ENCODE data around the gene TXNRD1. TPM values are rescaled to one million over a fixed set of nuclear protein-coding genes. Genes with fewer than 3 reads are reported as not detected.

Gene TXNRD1
- total and polyA plus RNA-seq, 2 experiments from 2014 or later, result 43.5 to 74.9 TPM

DNA sequence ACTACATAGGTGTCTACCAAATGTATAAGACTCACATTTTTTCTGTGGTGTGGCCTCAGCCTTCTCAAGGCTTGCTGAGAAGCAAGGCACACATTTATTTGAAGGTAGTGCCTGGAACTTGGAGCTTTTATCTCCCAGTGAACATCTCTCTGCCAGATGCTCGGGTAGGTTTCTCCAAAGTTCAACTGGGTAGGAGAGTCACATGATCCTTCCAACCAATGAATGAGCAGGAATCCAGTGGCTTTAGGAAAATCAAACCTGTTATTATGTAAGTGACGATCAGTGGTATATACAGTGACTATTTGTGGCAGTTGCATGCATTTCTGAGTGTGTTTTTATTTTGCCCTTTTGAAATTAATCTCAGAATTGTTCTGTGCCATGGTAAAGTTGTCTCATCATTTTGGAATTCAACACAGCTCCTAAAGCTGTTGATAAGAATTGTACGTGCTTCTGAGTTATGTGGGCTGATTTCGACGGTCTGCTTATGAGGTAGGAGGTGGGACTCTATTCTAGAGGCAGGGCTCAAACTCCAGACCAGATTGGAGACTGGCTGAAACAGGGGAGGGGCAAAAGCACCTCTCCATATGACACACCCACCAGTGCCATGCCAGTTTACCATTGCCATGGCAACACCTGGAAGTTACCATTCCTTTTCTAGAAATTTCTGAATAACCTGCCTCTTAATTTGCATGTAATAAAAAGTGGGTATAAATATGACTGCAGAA is 145.6 kb downstream of the TXNRD1 start:
- TF ChIP-seq, protein P1, sequence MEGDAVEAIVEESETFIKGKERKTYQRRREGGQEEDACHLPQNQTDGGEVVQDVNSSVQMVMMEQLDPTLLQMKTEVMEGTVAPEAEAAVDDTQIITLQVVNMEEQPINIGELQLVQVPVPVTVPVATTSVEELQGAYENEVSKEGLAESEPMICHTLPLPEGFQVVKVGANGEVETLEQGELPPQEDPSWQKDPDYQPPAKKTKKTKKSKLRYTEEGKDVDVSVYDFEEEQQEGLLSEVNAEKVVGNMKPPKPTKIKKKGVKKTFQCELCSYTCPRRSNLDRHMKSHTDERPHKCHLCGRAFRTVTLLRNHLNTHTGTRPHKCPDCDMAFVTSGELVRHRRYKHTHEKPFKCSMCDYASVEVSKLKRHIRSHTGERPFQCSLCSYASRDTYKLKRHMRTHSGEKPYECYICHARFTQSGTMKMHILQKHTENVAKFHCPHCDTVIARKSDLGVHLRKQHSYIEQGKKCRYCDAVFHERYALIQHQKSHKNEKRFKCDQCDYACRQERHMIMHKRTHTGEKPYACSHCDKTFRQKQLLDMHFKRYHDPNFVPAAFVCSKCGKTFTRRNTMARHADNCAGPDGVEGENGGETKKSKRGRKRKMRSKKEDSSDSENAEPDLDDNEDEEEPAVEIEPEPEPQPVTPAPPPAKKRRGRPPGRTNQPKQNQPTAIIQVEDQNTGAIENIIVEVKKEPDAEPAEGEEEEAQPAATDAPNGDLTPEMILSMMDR (IDR thresholded peaks at IDR 0.05; ENCODE audit: low read depth, low read length), result no peak
- Histone ChIP-seq H3K27ac (no peak overlapping the region), H3K27me3 (no peaks in the 10 kb centered on the region), H3K9me3 (ENCODE audit: low read depth) (no peaks in the 10 kb centered on the region), H3K36me3 (no peaks in the 10 kb centered on the region), H3K4me1 (ENCODE audit: low read depth) (no peaks in the 10 kb centered on the region), H3K4me3 (no peak overlapping the region)
- peak in 1 of 2 donors; percentile 85 for DNase-seq (ENCODE audit: low read depth in 1 of 2, low spot score in 1 of 2)

DNA sequence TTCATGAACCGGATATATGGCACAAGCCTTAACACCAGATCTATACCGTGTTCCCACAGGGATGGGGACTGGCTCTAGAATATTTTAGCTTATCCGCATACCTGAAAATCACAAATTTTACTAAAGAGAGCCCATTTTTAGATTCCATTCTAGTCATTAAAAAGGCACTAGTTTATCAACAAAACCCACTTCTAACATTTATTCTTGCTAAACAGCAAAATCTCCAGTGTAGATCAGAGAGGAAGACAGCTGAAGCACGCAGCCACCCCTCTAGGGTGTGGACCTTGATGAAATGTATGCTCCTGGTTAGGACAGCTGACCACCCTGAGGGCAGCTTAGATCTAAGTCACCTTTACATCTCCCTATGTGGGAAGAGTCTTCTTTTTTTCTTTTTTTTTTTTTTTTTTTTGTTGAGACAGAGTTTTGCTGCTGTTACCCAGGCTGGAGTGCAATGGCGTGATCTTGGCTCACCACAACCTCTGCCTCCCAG is 150.4 kb downstream of the TXNRD1 start:
- no peak for DNase-seq (ENCODE audit: low read depth in 1 of 2, low spot score in 1 of 2)
- H3K9me3 ChIP-seq (ENCODE audit: low read depth), result no peaks in the 10 kb centered on the region
- TF ChIP-seq, protein P1 (IDR thresholded peaks at IDR 0.05; ENCODE audit: low read depth, low read length), result no peak
- H3K27me3 ChIP-seq, result no peaks in the 10 kb centered on the region
- no peak overlapping the region for H3K27ac ChIP-seq
- no peaks in the 10 kb centered on the region for H3K36me3 ChIP-seq
- H3K4me3 ChIP-seq, result no peak overlapping the region
- H3K4me1 ChIP-seq (ENCODE audit: low read depth), result no peaks in the 10 kb centered on the region

DNA sequence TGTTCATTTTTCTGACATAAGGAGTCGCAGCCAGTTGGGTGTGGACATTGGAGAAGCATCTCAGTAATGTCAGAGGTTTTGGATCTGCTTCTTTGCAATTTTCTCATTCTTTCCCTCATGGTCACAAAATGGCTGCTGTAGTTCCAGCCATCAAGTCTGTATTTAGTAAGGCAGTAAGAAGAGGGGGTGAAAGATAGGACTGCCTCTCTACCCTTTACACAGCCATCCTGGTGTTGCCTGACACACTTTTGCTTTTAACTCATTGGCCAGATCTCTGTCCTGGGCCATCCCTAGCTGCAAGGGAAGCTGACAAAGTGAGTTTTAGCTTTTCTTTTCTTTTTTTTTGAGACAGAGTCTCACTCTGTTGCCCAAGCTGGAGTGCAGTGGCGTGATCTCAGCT is 154.1 kb downstream of the TXNRD1 start:
- TF ChIP-seq, protein P1 (IDR thresholded peaks at IDR 0.05; ENCODE audit: low read depth, low read length), result no peak
- DNase-seq (ENCODE audit: low read depth in 1 of 2, low spot score in 1 of 2), result no peak
- Histone ChIP-seq H3K27me3 (no peaks in the 10 kb centered on the region), H3K36me3 (no peaks in the 10 kb centered on the region), H3K4me1 (ENCODE audit: low read depth) (no peaks in the 10 kb centered on the region), H3K27ac (no peak overlapping the region), H3K4me3 (no peak overlapping the region), H3K9me3 (ENCODE audit: low read depth) (no peaks in the 10 kb centered on the region)

DNA sequence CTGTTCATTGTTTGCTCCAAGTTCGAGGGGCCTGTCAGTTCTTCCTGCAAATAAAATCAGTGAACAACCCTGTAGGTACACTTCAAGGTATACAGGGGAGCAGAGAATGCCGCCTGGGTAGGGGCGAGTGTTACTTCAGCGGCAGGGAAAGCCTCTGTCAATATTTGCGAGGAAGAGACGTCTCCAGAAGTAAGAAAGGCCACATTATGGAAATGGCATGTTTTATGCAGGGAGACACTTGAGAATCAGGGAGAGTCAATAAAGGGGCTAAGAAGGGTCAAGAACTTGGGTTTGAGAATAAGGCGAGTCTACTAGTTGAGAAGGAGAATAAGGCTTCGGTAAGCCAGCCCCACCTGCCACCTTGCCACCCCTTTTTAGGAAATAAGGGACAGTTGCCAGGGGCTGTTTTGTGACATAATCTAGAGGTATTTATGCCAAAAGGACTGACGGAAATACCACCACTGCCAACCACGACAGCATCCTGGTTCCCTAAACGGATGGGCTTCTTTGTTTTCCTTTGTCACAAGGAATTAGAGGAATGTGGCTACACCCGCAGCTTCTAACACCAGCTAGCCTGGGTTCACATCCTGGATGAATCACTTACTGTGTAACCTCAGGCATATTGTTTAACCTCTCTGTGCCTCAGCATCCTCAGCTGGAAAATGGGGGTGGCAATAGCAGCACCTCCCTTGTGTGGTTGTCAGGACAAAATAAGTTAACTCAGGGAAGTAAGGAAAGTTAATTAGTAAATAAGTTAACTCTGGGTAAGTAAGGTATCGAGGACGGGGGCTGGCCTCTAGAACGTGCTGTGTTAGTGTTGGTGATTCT is 155.7 kb downstream of the TXNRD1 start:
- H3K36me3 ChIP-seq, result no peaks in the 10 kb centered on the region
- no peaks in the 10 kb centered on the region for H3K9me3 ChIP-seq (ENCODE audit: low read depth)
- DNase-seq (ENCODE audit: low read depth in 1 of 2, low spot score in 1 of 2), result peak in 1 of 2 donors; percentile 54
- TF ChIP-seq, protein P1 (IDR thresholded peaks at IDR 0.05; ENCODE audit: low read depth, low read length), result no peak
- H3K4me3 ChIP-seq, result no peak overlapping the region
- H3K27me3 ChIP-seq, result no peaks in the 10 kb centered on the region
- no peak overlapping the region for H3K27ac ChIP-seq
- no peaks in the 10 kb centered on the region for H3K4me1 ChIP-seq (ENCODE audit: low read depth)

DNA sequence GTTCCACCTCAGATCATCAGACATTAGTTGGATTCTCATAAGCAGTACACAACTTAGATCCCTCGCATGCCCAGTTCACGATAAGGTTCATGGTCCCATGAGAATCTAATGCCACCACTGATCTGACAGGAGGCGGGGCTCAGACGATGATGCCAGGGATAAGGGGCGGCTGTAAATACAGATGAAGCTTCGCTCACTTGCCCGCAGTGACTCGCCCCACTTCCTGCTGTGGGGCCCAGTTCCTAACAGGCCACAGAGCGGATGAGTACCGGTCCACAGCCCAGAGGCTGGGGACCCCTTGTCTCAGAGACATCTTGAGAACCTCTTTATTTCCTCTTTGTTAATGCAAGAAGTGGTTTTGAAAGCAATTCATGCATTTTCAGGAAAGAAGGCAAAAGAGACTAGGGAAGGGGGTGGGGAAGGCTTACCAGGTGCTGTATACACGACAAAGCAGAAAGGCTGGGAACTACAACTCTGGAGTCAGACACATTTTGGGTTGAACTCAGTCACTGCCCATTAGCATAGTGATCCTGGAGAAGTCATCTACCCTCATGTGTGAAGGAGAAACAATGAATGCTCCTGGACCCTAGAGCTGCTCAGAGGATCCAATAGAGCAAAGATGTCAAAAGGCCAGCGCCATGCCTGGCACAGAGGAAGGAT is 156.6 kb downstream of the TXNRD1 start:
- DNase-seq (ENCODE audit: low read depth in 1 of 2, low spot score in 1 of 2), result no peak
- Histone ChIP-seq H3K27me3 (no peaks in the 10 kb centered on the region), H3K4me1 (ENCODE audit: low read depth) (no peaks in the 10 kb centered on the region), H3K27ac (no peak overlapping the region), H3K36me3 (no peaks in the 10 kb centered on the region), H3K9me3 (ENCODE audit: low read depth) (no peaks in the 10 kb centered on the region), H3K4me3 (no peak overlapping the region)
- TF ChIP-seq, protein P1 (IDR thresholded peaks at IDR 0.05; ENCODE audit: low read depth, low read length), result no peak

Data from cardiac muscle cell (in vitro differentiated cells and primary cell).